ENCODE data around the gene SCN4A. TPM values are rescaled to one million over a fixed set of nuclear protein-coding genes. Genes with fewer than 3 reads are reported as not detected.
"Not testable (repeated sequence)": the region's sequence is repeated elsewhere in the genome, so short reads cannot be mapped to it uniquely, and the experiment has no call there.

Gene SCN4A
- total and polyA plus RNA-seq, 4 experiments from 2014 or later = 0.17 to 0.30 TPM; not detected in 2

DNA sequence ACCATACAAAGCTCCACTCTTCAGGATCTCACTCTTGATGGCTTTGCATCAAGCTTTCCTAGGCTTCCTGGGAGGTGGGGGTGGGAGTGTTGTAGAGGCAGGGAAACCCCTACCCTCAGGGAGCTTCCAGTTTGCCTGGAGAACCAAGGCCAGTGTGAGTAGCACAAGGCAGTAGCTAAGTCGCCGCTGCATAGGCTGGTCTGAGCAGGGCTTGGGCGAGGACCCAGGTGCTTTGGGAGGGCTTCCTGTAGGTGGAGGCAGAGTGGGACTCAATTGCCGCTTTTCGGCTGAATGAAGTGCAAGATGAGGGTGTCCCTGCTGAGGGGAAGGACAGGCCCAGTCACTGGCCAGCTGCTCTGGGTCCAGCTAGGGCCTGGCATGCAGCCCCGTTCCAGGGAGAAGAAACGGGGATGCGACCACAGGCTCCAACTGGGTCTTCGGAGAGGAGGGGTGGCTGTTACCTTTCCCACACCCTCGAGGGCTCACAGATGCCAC, 44.5 kb downstream of the SCN4A start:
- peaks cover 20% of the 10 kb centered on the region for H3K36me3 ChIP-seq (ENCODE audit: insufficient read depth, low read length)
- Mint-ChIP-seq H3K27me3 (no peaks in the 10 kb centered on the region), H3K4me1 (peaks cover 7 to 28% (median 21%) of the 10 kb centered on the region in 4 donors), H3K36me3 (peaks cover 0 to 10% of the 10 kb centered on the region in 2 donors), H3K27ac (peak overlapping the region in 1 of 7 donors; percentile 30), H3K9me3 (no peaks in the 10 kb centered on the region), H3K4me3 (no peak overlapping the region)
- no peaks in the 10 kb centered on the region for H3K9me3 ChIP-seq (ENCODE audit: control insufficient read depth in 1 of 2, low read length in 2 of 2)
- intact Hi-C loops (cut with micrococcal nuclease) = no loop called here
- CTCF ChIA-PET (ENCODE audit: partially characterized antibody) = interaction anchor here (2.5 to 5.9 kb wide), 3 partner anchors 9 to 203 kb away, joined by 6 to 56 read pairs (median 12); partner anchors contain the start of gene GH1
- no peak for DNase-seq
- peaks cover 25% of the 10 kb centered on the region for H3K4me1 ChIP-seq (ENCODE audit: insufficient read depth, low read length)
- POLR2A ChIA-PET (ENCODE audit: partially characterized antibody) = interaction anchor here (1.0 to 1.3 kb wide), 2 partner anchors 202 to 217 kb away, joined by 3 to 7 read pairs; partner anchors contain the start of gene ERN1
- no peak overlapping the region for H3K4me3 ChIP-seq (ENCODE audit: low read length in 2 of 2)
- no peaks in the 10 kb centered on the region for H3K27me3 ChIP-seq (ENCODE audit: insufficient read depth, low read length)
- no peak overlapping the region for H3K27ac ChIP-seq (ENCODE audit: low read depth, low read length)

DNA sequence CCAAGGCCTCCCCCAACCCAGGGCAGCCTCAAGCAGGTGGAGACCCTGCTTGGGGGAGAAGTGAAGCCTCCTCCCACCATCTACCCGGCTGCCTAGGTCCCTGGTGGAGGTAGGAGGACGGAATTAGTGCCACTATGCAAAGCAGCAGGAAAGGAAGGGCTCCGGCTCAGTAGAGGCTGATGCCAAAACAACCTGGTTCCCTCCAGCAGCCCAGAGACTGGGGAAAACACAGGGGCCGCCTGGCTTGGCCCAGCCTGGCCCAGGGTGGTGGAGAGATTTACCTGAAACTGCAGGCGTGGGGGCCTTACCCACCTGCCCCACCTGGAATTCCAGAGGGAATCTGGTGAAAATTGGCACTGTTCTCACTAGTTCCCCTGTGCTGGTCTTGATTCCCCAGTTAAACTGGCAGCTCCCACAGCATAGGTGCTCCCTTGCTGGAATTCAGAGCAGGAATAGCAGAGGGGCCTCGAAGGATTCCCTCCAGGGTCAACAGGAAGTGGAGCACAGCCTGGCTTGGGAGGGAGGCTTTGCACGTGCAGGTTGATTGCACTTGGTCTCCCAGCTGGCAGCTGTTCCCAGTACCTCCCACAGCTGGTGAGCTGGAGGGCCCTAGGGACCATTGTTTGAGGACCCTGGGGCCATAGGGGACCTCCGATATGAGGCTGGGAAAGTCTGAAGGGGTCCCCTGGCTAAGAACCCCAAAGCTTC, 45.1 kb downstream of the SCN4A start:
- no peaks in the 10 kb centered on the region for H3K9me3 Mint-ChIP-seq
- Histone ChIP-seq H3K9me3 (ENCODE audit: control insufficient read depth in 1 of 2, low read length in 2 of 2) (no peaks in the 10 kb centered on the region), H3K36me3 (ENCODE audit: insufficient read depth, low read length) (peaks cover 20% of the 10 kb centered on the region), H3K4me3 (ENCODE audit: low read length in 2 of 2) (no peak overlapping the region), H3K27me3 (ENCODE audit: insufficient read depth, low read length) (no peaks in the 10 kb centered on the region), H3K27ac (ENCODE audit: low read depth, low read length) (no peak overlapping the region), H3K4me1 (ENCODE audit: insufficient read depth, low read length) (peaks cover 19% of the 10 kb centered on the region)
- DNase-seq = no peak
- CTCF ChIA-PET (ENCODE audit: partially characterized antibody) = interaction anchor here (2.5 to 5.9 kb wide), 3 partner anchors 8 to 204 kb away, joined by 6 to 56 read pairs (median 12); partner anchors contain the start of gene GH1
- POLR2A ChIA-PET (ENCODE audit: partially characterized antibody) = interaction anchor here (0.6 to 1.3 kb wide), 3 partner anchors 203 to 441 kb away, joined by 3 to 7 read pairs (median 3); partner anchors contain the start of gene ERN1
- no peak overlapping the region for H3K4me3 Mint-ChIP-seq
- intact Hi-C loops (cut with micrococcal nuclease) = no loop called here
- no peaks in the 10 kb centered on the region for H3K27me3 Mint-ChIP-seq
- no peak overlapping the region for H3K27ac Mint-ChIP-seq
- peaks cover 0 to 10% of the 10 kb centered on the region in 2 donors for H3K36me3 Mint-ChIP-seq
- peaks cover 7 to 21% (median 16%) of the 10 kb centered on the region in 4 donors for H3K4me1 Mint-ChIP-seq

DNA sequence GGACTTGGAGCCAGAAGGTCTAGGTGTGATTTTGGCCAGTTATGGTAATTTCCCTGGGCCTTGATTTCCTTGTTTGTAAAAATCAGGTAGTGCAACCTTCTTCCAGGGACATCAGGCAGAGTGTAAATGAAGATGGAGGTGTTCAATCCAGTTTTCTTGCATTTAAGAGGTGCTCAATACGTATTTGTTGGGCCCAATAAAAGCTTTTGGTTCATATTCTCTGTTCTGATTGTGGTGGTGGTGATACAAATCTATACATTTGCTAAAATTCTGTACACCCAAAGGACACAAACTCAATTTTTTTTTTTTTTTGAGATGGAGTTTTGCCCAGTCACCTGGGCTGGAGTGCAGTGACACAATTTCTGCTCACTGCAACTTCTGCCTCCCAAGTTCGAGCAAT, 46.6 kb downstream of the SCN4A start:
- no peak for DNase-seq
- Mint-ChIP-seq H3K4me1 (peaks cover 4 to 8% (median 6%) of the 10 kb centered on the region in 4 donors), H3K4me3 (no peak overlapping the region), H3K27ac (peak overlapping the region in 1 of 7 donors; percentile 48), H3K9me3 (no peaks in the 10 kb centered on the region), H3K27me3 (no peaks in the 10 kb centered on the region), H3K36me3 (peaks cover 0 to 10% of the 10 kb centered on the region in 2 donors)
- Histone ChIP-seq H3K36me3 (ENCODE audit: insufficient read depth, low read length) (peaks cover 20% of the 10 kb centered on the region), H3K9me3 (ENCODE audit: control insufficient read depth in 1 of 2, low read length in 2 of 2) (no peaks in the 10 kb centered on the region), H3K4me3 (ENCODE audit: low read length in 2 of 2) (no peak overlapping the region), H3K27ac (ENCODE audit: low read depth, low read length) (no peak overlapping the region), H3K27me3 (ENCODE audit: insufficient read depth, low read length) (no peaks in the 10 kb centered on the region), H3K4me1 (ENCODE audit: insufficient read depth, low read length) (peaks cover 11% of the 10 kb centered on the region)
- ChIA-PET CTCF (ENCODE audit: partially characterized antibody) (interaction anchor here (1.1 to 2.2 kb wide), 3 partner anchors 15 to 103 kb away, joined by 4 to 8 read pairs (median 4); partner anchors contain the start of gene CSHL1), POLR2A (ENCODE audit: partially characterized antibody) (interaction anchor here (0.7 to 1.1 kb wide), 2 partner anchors 21 to 94 kb away, joined by 3 to 4 read pairs; partner anchors contain the start of gene ICAM2)
- intact Hi-C loops (cut with micrococcal nuclease) = no loop called here

DNA sequence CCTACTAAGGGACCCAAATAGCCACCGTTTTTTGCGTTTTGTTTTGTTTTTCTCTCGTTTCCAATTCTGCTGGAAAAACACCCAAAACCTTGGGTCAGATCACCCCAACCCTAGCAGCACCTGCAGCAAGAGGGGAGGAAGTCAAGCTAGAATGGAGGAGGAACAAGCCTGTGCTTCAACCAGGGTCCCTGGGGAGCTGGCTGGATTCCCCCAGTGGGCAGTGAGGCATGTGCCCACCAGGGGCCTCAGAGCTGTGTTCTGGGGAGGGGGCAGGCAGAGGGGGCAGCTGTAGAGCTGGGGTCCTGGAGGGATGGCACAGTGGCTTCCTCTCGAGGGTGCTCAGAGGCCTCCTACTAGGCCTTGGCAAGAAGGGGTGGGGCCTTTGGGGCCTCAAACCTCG, 47.1 kb downstream of the SCN4A start:
- Mint-ChIP-seq H3K27ac (peak overlapping the region in 2 of 7 donors; percentile 15 to 27), H3K27me3 (no peaks in the 10 kb centered on the region), H3K9me3 (no peaks in the 10 kb centered on the region), H3K4me3 (no peak overlapping the region), H3K36me3 (peaks cover 0 to 6% of the 10 kb centered on the region in 2 donors), H3K4me1 (peaks cover under 1 to 2% (median 1%) of the 10 kb centered on the region in 4 donors)
- ChIA-PET CTCF (ENCODE audit: partially characterized antibody) (interaction anchor here (1.1 to 3.5 kb wide), 5 partner anchors 14 to 103 kb away, joined by 3 to 13 read pairs (median 4); partner anchors contain the start of gene CSHL1), POLR2A (ENCODE audit: partially characterized antibody) (interaction anchor here (0.7 to 1.1 kb wide), 3 partner anchors 21 to 220 kb away, joined by 3 to 4 read pairs (median 3); partner anchors contain the start of gene ICAM2)
- no peaks in the 10 kb centered on the region for H3K9me3 ChIP-seq (ENCODE audit: control insufficient read depth in 1 of 2, low read length in 2 of 2)
- no peak for DNase-seq
- no peaks in the 10 kb centered on the region for H3K27me3 ChIP-seq (ENCODE audit: insufficient read depth, low read length)
- H3K36me3 ChIP-seq (ENCODE audit: insufficient read depth, low read length) = peaks cover 20% of the 10 kb centered on the region
- peaks cover 6% of the 10 kb centered on the region for H3K4me1 ChIP-seq (ENCODE audit: insufficient read depth, low read length)
- no peak overlapping the region for H3K27ac ChIP-seq (ENCODE audit: low read depth, low read length)
- intact Hi-C loops (cut with micrococcal nuclease) = no loop called here
- H3K4me3 ChIP-seq (ENCODE audit: low read length in 2 of 2) = no peak overlapping the region

DNA sequence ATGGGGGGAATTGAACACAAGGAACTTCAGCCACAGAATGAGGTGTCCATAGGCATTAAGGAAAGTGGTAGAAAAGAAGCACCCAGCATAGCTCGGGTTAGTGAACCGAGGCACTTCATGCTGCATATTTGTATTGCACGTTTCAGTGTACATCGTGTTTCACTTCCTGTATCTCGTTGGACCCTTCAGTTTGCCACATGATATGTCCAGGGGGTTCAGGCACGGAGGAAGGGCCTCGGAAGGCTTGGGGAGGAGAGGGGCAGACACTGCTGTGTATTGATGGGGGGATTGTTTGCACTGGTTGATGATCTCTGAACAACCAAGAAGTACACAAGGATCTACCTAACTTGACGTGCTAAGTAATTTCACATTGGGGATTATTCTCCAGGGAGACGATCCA, 50.3 kb downstream of the SCN4A start:
- CTCF ChIA-PET (ENCODE audit: partially characterized antibody) = interaction anchor here (1.2 to 14.7 kb wide), 6 partner anchors 11 to 210 kb away, joined by 3 to 351 read pairs (median 72); partner anchors contain the start of genes CSHL1, ERN1 and ICAM2
- H3K4me3 Mint-ChIP-seq; H3K9me3 Mint-ChIP-seq; H3K4me3 ChIP-seq (ENCODE audit: low read length in 2 of 2); H3K4me1 ChIP-seq (ENCODE audit: insufficient read depth, low read length); DNase-seq; POLR2A ChIA-PET (ENCODE audit: partially characterized antibody); H3K36me3 Mint-ChIP-seq; intact Hi-C loops (cut with micrococcal nuclease); H3K4me1 Mint-ChIP-seq; H3K9me3 ChIP-seq (ENCODE audit: control insufficient read depth in 1 of 2, low read length in 2 of 2); H3K27me3 Mint-ChIP-seq; H3K36me3 ChIP-seq (ENCODE audit: insufficient read depth, low read length); H3K27ac ChIP-seq (ENCODE audit: low read depth, low read length); H3K27me3 ChIP-seq (ENCODE audit: insufficient read depth, low read length): not testable (repeated sequence)
- H3K27ac Mint-ChIP-seq = peak overlapping the region in 1 of 7 donors; percentile 4

DNA sequence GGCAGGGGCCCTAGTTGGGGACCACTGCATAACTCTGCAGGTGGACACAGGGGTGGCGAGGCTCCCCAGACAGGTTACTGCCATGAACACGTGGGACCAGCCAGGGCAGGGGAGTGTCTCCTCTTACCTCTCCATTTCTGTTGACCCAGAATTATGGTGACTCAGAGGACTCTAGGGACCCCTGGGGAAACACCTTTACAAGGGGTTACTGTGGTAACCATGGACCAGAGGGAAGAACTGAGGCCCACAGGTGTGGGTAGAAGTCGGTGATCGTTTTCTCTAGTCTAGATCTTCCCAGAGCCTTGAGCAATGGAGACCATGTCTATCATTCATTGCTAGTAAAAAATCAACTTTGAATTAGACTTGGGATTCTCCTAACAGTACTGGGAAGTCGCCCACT, 51.9 kb downstream of the SCN4A start:
- intact Hi-C loops (cut with micrococcal nuclease); H3K36me3 ChIP-seq (ENCODE audit: insufficient read depth, low read length); H3K36me3 Mint-ChIP-seq; H3K4me3 Mint-ChIP-seq; H3K9me3 Mint-ChIP-seq; H3K4me3 ChIP-seq (ENCODE audit: low read length in 2 of 2); H3K4me1 ChIP-seq (ENCODE audit: insufficient read depth, low read length); H3K27ac ChIP-seq (ENCODE audit: low read depth, low read length); H3K27ac Mint-ChIP-seq; H3K27me3 Mint-ChIP-seq; H3K9me3 ChIP-seq (ENCODE audit: control insufficient read depth in 1 of 2, low read length in 2 of 2); H3K4me1 Mint-ChIP-seq; H3K27me3 ChIP-seq (ENCODE audit: insufficient read depth, low read length): not testable (repeated sequence)
- CTCF ChIA-PET (ENCODE audit: partially characterized antibody) = interaction anchor here (0.6 to 14.7 kb wide), 13 partner anchors 9 to 229 kb away, joined by 3 to 351 read pairs (median 9); partner anchors contain the start of genes CD79B, CSHL1, ERN1 and ICAM2
- POLR2A ChIA-PET (ENCODE audit: partially characterized antibody) = interaction anchor here (1.7 to 3.8 kb wide), 5 partner anchors 11 to 212 kb away, joined by 5 to 46 read pairs (median 14); partner anchors contain the start of genes CD79B and ICAM2
- peak in 1 of 5 donors; percentile 27 for DNase-seq

DNA sequence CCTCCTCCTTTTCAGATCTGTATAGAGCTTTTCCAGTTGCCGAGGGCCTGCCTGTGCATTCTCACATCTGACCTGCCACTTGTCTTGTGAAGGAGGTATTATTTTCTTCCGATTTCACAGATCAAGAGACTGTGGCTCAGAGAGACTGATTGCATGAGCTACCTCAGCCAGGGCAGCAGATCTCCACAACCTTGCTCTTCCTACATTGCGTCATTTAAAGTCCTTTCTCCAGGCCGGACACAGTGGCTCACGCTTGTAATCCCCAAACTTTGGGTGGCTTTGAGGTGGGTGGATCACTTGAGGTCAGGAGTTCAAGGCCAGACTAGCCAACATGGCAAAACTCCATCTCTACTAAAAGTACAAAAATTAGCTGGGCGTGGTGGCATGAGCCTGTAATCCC, 52.7 kb downstream of the SCN4A start:
- H3K4me3 Mint-ChIP-seq; H3K36me3 ChIP-seq (ENCODE audit: insufficient read depth, low read length); H3K9me3 Mint-ChIP-seq; H3K4me1 ChIP-seq (ENCODE audit: insufficient read depth, low read length); H3K27me3 Mint-ChIP-seq; H3K9me3 ChIP-seq (ENCODE audit: control insufficient read depth in 1 of 2, low read length in 2 of 2); H3K36me3 Mint-ChIP-seq; H3K4me1 Mint-ChIP-seq; intact Hi-C loops (cut with micrococcal nuclease); H3K27me3 ChIP-seq (ENCODE audit: insufficient read depth, low read length); H3K4me3 ChIP-seq (ENCODE audit: low read length in 2 of 2); H3K27ac ChIP-seq (ENCODE audit: low read depth, low read length): not testable (repeated sequence)
- CTCF ChIA-PET (ENCODE audit: partially characterized antibody) = interaction anchor here (0.7 to 14.7 kb wide), 41 partner anchors 9 to 230 kb away, joined by 3 to 351 read pairs (median 5); partner anchors contain the start of genes CD79B, CSHL1, ERN1 and GH2
- peak in 1 of 5 donors; percentile 2 for DNase-seq
- POLR2A ChIA-PET (ENCODE audit: partially characterized antibody) = interaction anchor here (0.6 to 3.8 kb wide), 11 partner anchors 12 to 222 kb away, joined by 3 to 46 read pairs (median 7); partner anchors contain the start of genes CD79B, ERN1 and ICAM2
- H3K27ac Mint-ChIP-seq = peak overlapping the region in 1 of 7 donors; percentile 60

Measured in CD4-positive, alpha-beta memory T cell (primary cell).